Keratinocyte (primary cell): ENCODE data around the gene CELF2. TPM values are rescaled to one million over a fixed set of nuclear protein-coding genes. Genes with fewer than 3 reads are reported as not detected.

ENCODE experiments used
- DNase-seq: peaks from one replicate; pipeline ENCODE4 v3.0.0-alpha.2; 2011; ENCODE audit warnings: low read depth, missing footprints, low spot score
- FAIRE-seq: peaks from 2 replicates; lab custom pipeline; 2011; peaks lifted over from hg19 to GRCh38; lab: Jason Lieb, UNC
- H2AFZ ChIP-seq: 2 replicates; pipeline ENCODE4 v1.6.0; 2012; ENCODE audit warnings: low read length, control low read depth, inconsistent platforms; ENCODE audit not compliant: control insufficient read depth
- H3K27ac ChIP-seq: 2 replicates; pipeline ENCODE4 v1.5.1; 2011; ENCODE audit warnings: low read length; ENCODE audit not compliant: control insufficient read depth, insufficient read depth
- H3K27me3 ChIP-seq: 3 replicates; pipeline ENCODE4 v1.6.0; 2011; ENCODE audit warnings: low read length; ENCODE audit not compliant: control insufficient read depth, insufficient read depth; ENCODE audit errors: extremely low read depth
- H3K36me3 ChIP-seq, 2 experiments: 2 replicates in 1 of 2; 3 replicates in 1 of 2; pipeline ENCODE4 v1.5.1; 2011; ENCODE audit warnings: low read length in 2 of 2, mild to moderate bottlenecking in 1 of 2; ENCODE audit not compliant: control insufficient read depth in 2 of 2, insufficient read depth in 2 of 2; ENCODE audit errors: extremely low read depth in 1 of 2
- H3K4me1 ChIP-seq: 3 replicates; pipeline ENCODE4 v1.5.1; 2011; ENCODE audit warnings: low read length; ENCODE audit not compliant: control insufficient read depth, insufficient read depth; ENCODE audit errors: extremely low read depth
- H3K4me2 ChIP-seq: 3 replicates; pipeline ENCODE4 v1.6.0; 2011; ENCODE audit warnings: low read depth, low read length; ENCODE audit not compliant: control insufficient read depth, insufficient read depth; ENCODE audit errors: extremely low read depth
- H3K4me3 ChIP-seq, 3 experiments: fragments of 200-600 bp in 1 of 3; sonication (generic) in 1 of 3; 2 replicates in 2 of 3; 3 replicates in 1 of 3; pipeline ENCODE4 v1.5.1; 2011 to 2016; ENCODE audit warnings: low read length in 3 of 3, mild to moderate bottlenecking in 3 of 3, control low read depth in 2 of 3, inconsistent platforms in 1 of 3, low read depth in 1 of 3, mixed read lengths in 1 of 3, mixed run types in 1 of 3, moderate library complexity in 1 of 3; ENCODE audit not compliant: control insufficient read depth in 2 of 3, insufficient read depth in 2 of 3; ENCODE audit errors: extremely low read depth in 1 of 3
- H3K79me2 ChIP-seq: 2 replicates; pipeline ENCODE4 v1.6.0; 2012; ENCODE audit warnings: low read length; ENCODE audit not compliant: control insufficient read depth, insufficient read depth
- H3K9ac ChIP-seq: 3 replicates; pipeline ENCODE4 v1.6.0; 2011; ENCODE audit warnings: low read length; ENCODE audit not compliant: control insufficient read depth, insufficient read depth; ENCODE audit errors: extremely low read depth
- H3K9me1 ChIP-seq: 3 replicates; pipeline ENCODE4 v1.6.0; 2011; ENCODE audit warnings: low read length; ENCODE audit not compliant: control insufficient read depth, insufficient read depth; ENCODE audit errors: extremely low read depth
- H3K9me3 ChIP-seq: 2 replicates; pipeline ENCODE4 v1.5.1; 2012; ENCODE audit warnings: low read depth, low read length; ENCODE audit not compliant: control insufficient read depth
- H4K20me1 ChIP-seq: 3 replicates; pipeline ENCODE4 v1.6.0; 2011; ENCODE audit warnings: low read length; ENCODE audit not compliant: control insufficient read depth, insufficient read depth; ENCODE audit errors: extremely low read depth
- CTCF ChIP-seq, 3 experiments: IDR thresholded peaks in 1 of 3; conservative IDR thresholded peaks in 1 of 3; optimal IDR thresholded peaks in 1 of 3; 2 replicates in 2 of 3; 3 replicates in 1 of 3; pipeline versions ENCODE3 to v1.5.1; 2011; ENCODE audit warnings: low read length in 3 of 3, mild to moderate bottlenecking in 3 of 3, moderate library complexity in 2 of 3, control low read depth in 1 of 3, inconsistent platforms in 1 of 3; ENCODE audit not compliant: insufficient read depth in 2 of 3; ENCODE audit errors: extremely low read depth in 1 of 3
- EZH2 ChIP-seq: IDR thresholded peaks from one replicate; pipeline ENCODE4 v1.6.1; 2012; ENCODE audit warnings: inconsistent platforms, mild to moderate bottlenecking, low read length, moderate library complexity
- dilution Hi-C: fragments of 300-500 bp; cut with MboI; formaldehyde crosslinking; loops from one replicate; pipeline ENCODE4 v1.7.0; 2020; ENCODE audit warnings: low sequenced_read_pairs; ENCODE audit not compliant: extremely low pct_ligation_motif_present
- polyA plus RNA-seq, 5 experiments: library from polyadenylated mRNA; depleted of rRNA in 3 of 5; stranded (reverse) in 3 of 5; stranded (forward) in 1 of 5; unstranded in 1 of 5; fragments of >200 nt; gene quantifications; 1 replicate in 1 of 5; 2 replicates in 3 of 5; 3 replicates in 1 of 5; pipeline versions ENCODE4 v1.2.1 to v1.2.3, GENCODE V29; 2011 to 2012; ENCODE audit warnings: missing spikeins in 2 of 5, low read depth in 1 of 5, low replicate concordance in 1 of 5

CELF2 gene
- polyA plus RNA-seq, 1 donor (not counting 4 experiments of a cell fraction or from before 2014, with no cell fraction given), result 9.8 TPM

GRCh38 chr10:11332846-11333245 lies 315.2 kb downstream of the CELF2 start:
- H3K27me3 ChIP-seq, result no peaks in the 10 kb centered on the region
- H3K79me2 ChIP-seq, result no peaks in the 10 kb centered on the region
- no peak overlapping the region for H2AFZ ChIP-seq
- TF ChIP-seq CTCF (optimal IDR thresholded peaks at IDR 0.05 in 1 of 3, IDR thresholded peaks at IDR 0.05 in 1 of 3, conservative IDR thresholded peaks at IDR 0.05 in 1 of 3; ENCODE audit: extremely low read depth in 1 of 3, insufficient read depth in 2 of 3, low read length in 3 of 3) (no peak), EZH2 (no peak)
- H3K27ac ChIP-seq, result no peak overlapping the region
- H4K20me1 ChIP-seq, result no peaks in the 10 kb centered on the region
- DNase-seq (no peak), FAIRE-seq (no peak)
- H3K9me3 ChIP-seq, result no peaks in the 10 kb centered on the region
- H3K9me1 ChIP-seq, result no peaks in the 10 kb centered on the region
- no peak overlapping the region for H3K4me3 ChIP-seq
- no peak overlapping the region for H3K9ac ChIP-seq
- no peaks in the 10 kb centered on the region for H3K36me3 ChIP-seq
- H3K4me1 ChIP-seq, result peaks cover 12% of the 10 kb centered on the region
- no peak overlapping the region for H3K4me2 ChIP-seq
- dilution Hi-C loops, result no loop called here

GRCh38 chr10:11334436-11334835 lies 316.8 kb downstream of the CELF2 start:
- dilution Hi-C loops, result no loop called here
- no peak overlapping the region for H2AFZ ChIP-seq
- H3K9ac ChIP-seq, result no peak overlapping the region
- no peak for DNase-seq
- H3K79me2 ChIP-seq, result no peaks in the 10 kb centered on the region
- H3K27me3 ChIP-seq, result no peaks in the 10 kb centered on the region
- H3K9me3 ChIP-seq, result no peaks in the 10 kb centered on the region
- H4K20me1 ChIP-seq, result no peaks in the 10 kb centered on the region
- no peaks in the 10 kb centered on the region for H3K36me3 ChIP-seq
- no peak overlapping the region for H3K4me3 ChIP-seq
- no peak for TF ChIP-seq EZH2
- no peak for TF ChIP-seq CTCF (optimal IDR thresholded peaks at IDR 0.05 in 1 of 3, IDR thresholded peaks at IDR 0.05 in 1 of 3, conservative IDR thresholded peaks at IDR 0.05 in 1 of 3; ENCODE audit: extremely low read depth in 1 of 3, insufficient read depth in 2 of 3, low read length in 3 of 3)
- peaks cover under 1% of the 10 kb centered on the region for H3K4me1 ChIP-seq
- FAIRE-seq, result no peak
- no peaks in the 10 kb centered on the region for H3K9me1 ChIP-seq
- H3K27ac ChIP-seq, result no peak overlapping the region
- H3K4me2 ChIP-seq, result no peak overlapping the region
